Raji (cell line): ENCODE measurements around the gene TGFBRAP1.

Source experiments
- POLR2A ChIP-seq: IDR thresholded peaks from 2 replicates; pipeline ENCODE4 v1.6.1; 2011; ENCODE audit warnings: low read depth, low read length, control low read depth; ENCODE audit not compliant: insufficient read depth

Gene TGFBRAP1

DNA sequence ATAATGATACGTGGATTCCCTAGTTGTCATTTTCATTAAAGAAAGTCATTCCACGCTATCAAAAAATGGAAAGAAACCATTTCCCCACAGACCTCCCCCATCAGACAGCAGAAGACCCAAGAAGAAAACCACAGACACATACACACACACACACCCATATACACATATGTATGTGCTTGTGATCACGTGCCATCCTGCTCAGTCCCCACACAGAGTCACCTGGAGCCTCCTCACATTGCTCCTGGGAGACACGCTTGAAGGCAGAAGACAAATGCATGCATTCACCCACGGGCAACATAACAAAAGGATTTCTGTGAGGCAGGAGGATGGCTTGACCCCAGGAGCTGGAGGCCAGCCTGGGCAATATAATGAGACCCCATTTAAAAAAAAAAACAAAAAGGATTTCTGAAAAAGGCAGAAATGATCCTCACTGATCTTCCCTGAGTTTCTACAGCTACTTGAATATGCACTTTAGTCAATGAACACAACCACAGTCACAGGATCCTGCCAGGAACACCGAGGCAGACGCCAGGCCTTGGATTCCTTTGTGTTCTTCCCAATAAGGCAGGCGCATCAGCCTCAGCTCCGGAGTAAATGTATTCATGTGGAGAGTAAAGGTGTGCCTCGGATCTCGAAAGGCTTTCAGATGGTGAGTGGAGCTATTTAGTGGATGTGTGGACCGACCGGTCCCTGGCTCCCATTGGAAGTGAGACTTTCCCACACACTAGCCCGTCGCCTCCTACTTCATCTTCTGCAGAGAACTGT, 21.0 kb downstream of the TGFBRAP1 start:
- TF ChIP-seq POLR2A, result no peak

DNA sequence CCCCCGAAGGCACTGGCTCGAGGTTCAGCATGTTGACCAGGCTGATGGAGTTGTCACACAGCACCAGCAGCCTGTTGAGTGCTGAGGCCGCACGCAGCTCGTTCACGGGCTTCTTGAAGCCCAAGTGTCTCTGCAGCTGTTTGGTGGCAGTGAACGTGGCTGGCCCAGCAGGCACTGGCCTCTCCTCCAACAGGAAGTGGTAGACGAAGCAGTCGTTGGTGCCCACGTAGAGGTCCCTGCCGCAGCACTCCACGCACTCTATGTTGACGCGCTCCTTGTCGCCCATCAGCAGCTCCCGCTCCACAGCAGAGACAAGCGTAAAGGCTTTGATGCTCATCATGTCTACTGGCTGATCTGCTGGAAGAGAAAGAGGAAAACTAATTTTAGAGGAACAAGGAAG, 21.6 kb downstream of the TGFBRAP1 start:
- TF ChIP-seq POLR2A, result no peak

DNA sequence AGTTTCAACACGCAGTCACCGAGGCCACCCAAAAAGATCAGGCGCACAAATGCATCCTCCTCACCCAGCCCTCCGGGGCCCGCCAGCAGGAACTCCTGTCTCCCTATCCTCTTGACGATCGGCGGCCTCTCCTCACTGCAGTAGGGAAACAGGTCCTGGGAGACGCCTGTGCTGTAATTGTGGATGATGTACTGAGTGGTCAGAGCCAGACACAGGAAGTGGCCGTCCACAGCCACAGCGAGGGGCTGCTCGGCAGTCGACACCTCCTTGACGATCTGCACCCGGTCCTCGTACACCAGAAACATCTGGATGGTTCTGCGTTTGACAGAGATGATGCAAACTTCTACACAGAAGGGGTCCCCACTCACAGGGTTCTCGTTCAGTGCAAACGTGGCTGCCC, 22.0 kb downstream of the TGFBRAP1 start:
- TF ChIP-seq POLR2A, result no peak

DNA sequence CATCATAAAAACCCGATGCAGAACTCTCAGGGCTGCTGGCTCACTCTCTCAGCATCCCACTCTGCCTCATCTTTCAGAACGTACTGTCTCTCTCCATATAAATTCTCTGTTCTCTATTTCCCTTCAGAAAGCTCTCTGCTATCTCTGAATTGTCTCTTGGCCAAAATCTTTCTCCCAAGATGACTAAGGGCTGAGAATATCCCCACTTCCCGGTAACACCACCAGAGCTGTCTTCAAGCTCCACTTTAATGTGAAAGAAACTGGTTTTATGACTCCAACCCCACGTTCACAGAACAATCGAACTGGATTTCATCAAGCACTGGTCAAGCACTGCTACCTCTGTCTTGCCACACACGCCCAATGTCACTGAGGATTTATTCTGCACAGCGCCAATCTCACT, 22.4 kb downstream of the TGFBRAP1 start:
- TF ChIP-seq POLR2A, result no peak

DNA sequence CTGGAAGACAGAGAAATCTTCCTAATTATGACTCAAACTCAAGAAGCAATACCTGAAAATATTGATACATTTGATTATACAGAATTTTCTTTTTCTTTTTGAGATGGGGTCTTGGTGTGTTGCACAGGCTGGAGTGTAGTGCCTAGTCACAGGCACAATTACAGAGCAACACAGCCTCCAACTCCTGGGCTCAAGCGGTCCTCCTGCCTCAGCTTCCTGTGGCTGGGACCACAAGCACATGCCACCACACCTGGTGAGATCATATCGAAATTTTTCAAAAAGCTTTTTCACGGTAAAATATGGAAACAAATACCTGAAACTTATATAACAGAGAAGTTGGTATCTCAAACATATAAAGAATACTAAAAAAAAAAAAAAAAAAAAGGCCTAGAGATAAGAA, 27.9 kb downstream of the TGFBRAP1 start:
- TF ChIP-seq POLR2A, result no peak

DNA sequence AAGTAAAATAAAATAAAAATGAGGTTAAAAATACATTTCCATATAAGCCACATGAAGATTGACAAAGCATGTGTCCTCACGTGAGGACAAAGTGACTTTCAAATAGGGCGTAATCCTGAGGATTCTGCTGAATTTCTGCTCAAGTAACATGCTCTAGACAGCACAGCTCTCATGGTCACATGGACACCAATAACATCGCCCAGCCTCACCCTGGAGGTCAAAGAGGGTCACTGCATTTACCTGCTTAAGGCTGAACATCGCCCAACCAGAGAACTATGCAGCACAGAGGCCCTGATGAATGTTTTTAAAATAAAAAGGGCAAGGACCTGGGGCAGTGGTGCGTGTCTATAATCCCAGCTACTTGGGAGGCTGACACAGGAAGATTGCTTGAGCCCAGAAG, 30.2 kb downstream of the TGFBRAP1 start:
- TF ChIP-seq POLR2A, result no peak

DNA sequence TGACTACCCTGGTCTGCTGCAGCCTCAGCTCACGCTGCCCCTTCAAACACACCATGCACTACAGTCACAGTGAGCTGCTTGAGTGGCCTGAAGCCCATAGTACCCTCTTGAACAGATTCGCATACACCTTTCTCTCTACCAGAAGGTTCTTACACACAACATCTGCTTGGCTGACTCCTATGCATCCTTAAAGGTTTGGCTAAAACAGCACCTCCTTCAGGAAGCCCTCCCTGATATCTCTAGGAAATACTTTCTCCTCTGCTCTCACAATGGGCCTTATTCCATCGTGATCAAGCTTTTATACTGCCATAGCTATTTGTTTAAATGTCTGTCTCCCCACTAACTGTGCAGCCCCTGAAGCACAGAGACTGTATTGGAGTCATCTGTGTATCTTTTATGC, 31.5 kb downstream of the TGFBRAP1 start:
- no peak for TF ChIP-seq POLR2A

DNA sequence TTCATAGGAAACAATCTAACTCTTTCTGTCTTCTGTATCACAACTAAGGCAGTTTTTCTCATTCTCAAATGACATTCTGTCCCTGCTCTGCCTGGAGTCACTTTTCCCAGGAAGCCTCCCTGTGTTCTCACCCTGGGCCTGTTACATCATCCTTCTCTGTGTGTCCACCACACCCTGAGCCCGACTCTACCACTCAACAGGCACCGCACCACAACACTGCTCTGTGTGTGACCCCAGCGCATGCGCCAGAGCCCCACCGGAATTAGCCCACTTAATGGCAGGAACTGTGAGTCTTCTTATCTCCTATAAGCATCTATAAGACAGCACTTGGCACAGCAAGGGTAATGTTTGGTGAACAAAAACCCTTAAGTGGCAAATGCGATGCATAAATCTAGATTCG, 32.3 kb downstream of the TGFBRAP1 start:
- no peak for TF ChIP-seq POLR2A

DNA sequence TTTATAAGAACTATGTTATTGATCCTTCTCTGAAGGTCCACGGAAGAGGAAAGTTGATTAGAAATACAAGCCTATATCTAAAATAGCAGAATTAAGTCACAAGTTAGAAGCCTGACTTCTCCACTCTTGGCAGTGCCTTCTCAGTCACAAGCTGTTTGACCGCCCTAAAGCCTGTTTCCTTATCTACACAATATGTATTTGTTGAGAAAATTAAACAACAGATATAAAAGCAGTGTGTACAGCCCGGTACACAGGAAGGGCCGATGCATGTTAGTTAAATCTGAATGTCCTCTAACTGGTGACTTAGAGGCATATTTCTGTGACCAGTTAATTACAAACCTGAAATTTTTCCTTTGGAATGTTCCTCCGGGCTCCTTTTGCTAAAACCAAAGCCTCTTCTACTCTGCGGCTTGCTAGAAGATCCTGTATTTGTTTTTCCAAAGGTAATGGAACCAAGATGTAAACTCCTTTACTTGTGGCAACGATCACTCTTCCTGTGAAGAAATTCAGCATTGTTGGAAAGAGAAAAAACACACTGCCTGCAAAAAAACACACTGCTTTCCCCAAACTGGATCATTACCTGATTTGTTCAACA, 33.4 kb downstream of the TGFBRAP1 start:
- TF ChIP-seq POLR2A, result no peak

DNA sequence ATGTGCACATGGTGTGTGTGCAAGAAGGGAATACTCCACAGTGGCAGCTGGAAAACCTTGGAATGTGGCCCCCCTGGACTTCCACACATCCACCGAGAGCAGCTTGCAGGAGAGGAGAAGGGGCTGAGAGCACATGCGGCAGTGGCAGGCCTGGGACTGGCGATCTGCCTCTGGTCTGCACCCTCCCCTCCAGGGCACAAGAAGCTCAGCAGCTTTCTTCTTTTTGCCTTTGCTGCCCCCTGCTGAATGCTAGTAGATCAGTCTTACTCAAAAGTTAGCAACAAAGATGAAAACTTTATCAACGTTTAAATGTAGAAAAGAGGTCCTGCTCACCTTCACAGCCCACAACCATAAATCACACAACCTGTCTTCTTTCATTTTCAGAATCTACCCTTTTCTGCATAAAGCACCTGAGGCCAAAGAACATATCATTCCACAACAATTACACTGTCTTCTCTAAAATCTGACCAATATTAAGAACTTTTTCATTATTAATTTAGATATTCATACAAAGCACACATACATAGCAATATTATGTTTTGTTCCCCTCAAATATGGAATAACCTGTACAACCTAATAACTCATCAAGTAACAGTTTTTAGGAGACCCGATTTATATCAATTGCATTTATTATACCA, 34.6 kb downstream of the TGFBRAP1 start:
- no peak for TF ChIP-seq POLR2A

DNA sequence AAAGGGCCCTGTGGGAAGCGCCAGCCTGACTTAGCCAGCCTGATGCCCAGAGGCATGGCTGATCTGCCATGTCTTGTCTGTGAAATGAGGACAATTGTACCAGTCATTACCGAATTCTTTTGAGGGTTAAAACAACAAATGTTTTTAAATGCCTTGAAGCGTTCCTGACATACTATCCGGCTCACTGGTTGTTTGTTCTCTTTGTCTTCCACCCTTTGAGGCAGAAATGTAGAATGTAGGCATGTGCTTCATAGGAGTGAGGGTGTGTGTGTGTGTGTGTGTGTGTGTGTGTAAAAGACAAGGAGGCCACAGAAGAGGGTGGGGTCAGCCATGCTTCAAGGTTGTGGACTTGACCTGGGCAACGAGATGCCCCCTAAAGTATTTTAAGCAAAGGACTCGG, 35.5 kb downstream of the TGFBRAP1 start:
- no peak for TF ChIP-seq POLR2A

DNA sequence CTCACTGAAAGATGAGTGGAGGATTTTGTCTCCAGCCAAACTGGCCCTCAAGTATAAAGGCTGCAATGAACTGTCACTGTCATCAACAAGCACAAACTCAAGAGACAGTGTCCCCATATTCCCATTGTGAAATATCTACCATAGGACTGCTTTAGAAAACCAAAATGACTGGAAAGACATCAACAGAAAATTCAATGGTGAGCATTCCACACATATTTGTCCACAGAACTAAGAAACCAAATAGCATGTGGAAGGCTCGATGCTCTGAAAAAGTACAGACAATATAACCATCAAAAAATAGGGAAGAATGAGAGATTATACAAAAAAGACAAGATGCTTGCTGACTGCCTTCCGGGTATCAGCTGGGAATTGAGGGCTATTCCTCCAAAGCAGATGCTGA, 37.6 kb downstream of the TGFBRAP1 start:
- no peak for TF ChIP-seq POLR2A

DNA sequence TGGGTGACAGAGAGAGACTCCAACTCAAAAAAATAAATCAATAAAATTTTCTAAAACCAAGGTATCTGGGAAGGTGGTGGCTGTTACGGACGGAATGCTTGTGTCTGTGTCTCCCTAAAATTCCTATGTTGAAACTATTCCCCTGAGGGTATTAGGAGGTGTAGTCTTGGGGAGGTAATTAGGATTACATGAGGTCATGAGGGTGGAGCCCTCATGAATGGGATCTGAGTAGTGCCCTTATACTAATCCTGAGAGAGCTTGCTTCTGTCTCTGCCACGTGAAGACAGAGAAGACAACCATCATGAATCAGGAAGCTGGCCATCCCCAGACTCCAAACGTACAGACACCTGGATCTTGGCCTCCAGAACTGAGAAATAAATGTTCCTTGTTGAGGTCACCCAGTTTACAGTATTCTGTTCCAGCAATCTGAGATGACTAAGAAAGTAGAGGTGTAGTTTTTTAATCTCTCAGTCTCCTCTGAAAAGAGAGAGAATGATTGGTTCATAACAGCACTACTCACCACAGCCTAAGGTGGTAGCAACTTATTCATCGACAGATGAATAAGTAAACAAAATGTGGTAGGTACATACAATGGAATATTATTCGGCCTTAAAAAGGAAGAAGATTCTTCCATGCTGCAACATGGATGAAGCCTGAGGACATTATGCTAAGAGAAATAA, 38.4 kb downstream of the TGFBRAP1 start:
- no peak for TF ChIP-seq POLR2A

DNA sequence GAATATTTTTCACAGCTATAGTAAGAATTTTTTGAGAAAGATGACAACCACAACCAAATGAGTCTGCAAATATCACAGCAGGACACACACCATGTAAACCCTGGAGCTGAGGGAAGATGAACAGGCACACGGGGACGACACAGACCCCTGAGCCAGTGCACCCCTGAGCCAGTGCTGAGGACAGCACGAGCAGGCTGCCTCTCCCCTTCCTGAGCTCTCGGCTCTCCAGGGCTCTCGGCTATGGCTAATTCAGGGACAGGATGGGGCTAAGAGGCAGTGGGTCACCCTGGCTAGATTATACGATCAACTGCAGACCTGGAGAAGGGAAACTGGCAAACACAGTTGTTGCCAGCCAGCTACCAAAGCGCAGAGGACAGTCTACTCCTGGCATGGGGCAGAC, 41.4 kb downstream of the TGFBRAP1 start:
- TF ChIP-seq POLR2A, result no peak

DNA sequence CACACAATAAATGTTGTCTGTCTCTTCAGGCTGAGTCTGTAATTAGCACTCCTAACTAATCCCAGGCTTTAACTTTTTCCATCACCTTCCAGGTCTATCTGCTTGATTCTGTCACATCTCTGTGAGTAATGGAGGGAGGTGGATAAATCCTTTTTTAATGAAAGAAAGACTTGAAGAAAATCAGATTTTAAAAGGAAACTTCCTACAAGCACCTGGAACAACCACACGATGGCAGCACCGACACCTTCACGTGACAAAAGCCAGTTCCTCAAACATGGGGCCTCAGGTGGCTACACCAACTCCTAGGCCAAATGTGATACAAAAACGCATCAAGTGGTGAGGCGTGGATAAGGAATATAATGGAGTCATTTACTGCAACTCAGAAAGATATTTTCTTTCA, 41.8 kb downstream of the TGFBRAP1 start:
- no peak for TF ChIP-seq POLR2A

DNA sequence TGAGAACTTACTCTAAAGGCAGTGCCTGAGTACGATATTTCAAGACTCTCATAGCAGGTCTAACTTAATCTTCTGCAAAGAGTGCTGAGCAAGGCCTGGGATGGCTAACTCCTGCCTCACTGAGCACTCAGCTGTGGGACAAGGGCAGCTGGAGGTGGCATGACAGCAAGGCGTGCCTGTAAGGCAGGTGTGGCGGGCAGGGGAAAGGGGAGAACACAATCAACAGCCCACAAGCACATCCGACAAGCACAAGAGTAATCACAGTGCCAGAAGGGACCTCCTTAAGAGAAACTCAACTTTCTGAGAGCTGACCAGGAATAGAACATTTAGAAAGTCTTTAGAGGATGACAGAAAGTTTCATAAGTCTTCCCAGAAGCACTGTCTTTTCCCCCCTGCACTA, 46.0 kb downstream of the TGFBRAP1 start:
- no peak for TF ChIP-seq POLR2A
